Measurements from ENCODE around the gene TRPC4AP.
A peak's percentile ranks its signal among the peaks of the same experiment; 100 is the strongest.

The TRPC4AP gene

DNA sequence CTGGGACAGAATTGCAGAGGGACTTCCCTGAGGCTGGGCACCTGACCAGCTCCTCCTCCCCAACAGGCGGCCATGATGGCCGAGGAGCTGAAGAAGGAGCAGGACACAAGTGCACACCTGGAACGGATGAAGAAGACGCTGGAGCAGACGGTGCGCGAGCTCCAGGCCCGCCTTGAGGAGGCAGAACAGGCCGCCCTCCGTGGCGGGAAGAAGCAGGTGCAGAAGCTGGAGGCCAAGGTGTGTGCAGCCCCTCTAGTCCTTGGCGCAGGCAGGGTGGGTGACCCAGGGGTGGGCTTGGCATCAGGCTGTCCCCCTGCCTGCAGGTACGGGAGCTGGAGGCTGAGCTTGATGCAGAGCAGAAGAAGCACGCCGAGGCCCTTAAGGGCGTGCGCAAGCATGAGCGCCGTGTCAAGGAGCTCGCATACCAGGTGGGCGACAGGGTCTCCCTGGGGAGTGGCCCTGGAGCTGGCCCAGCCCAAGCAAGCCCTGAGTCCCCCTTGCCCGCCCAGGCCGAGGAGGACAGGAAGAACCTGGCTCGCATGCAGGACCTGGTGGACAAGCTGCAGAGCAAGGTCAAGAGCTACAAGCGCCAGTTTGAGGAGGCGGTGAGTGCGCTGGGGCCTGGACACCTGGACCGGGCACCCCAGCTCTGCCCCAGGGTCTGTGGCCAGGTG is 91.5 kb downstream of the TRPC4AP start:
- no peak for DNase-seq

DNA sequence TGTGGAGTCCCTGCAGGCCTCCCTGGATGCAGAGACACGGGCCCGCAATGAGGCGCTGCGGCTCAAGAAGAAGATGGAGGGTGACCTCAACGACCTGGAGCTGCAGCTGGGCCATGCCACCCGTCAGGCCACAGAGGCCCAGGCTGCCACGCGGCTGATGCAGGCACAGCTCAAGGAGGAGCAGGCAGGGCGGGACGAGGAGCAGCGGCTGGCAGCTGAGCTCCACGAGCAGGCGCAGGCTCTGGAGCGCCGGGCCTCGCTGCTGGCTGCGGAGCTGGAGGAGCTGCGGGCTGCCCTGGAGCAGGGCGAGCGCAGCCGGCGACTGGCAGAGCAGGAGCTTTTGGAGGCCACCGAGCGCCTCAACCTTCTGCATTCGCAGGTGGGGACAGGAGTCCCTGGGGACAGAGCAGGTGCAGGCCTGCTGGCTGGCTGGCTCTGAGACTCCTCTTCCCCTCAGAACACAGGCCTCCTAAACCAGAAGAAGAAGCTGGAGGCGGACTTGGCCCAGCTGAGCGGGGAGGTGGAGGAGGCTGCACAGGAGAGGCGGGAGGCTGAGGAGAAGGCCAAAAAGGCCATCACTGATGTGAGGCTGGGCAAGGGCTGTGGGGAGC is 92.2 kb downstream of the TRPC4AP start:
- DNase-seq, result no peak

DNA sequence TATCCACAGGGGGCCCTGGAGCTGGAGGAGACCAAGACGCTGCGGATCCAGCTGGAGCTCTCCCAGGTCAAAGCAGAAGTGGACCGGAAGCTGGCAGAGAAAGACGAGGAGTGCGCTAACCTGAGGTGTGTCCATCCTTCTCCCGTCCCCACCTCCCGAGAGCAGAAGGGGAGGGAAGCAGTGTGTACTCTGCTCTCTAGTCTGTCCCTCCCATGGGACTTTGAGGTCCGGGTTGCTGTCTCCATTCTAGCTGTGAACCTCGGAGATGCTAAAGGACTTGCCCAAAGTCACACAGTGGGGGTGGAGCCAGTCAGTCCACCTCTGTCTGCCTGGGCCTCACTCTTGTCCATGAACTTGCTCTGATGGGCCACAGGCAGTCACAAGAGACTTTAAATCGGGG is 92.8 kb downstream of the TRPC4AP start:
- no peak for DNase-seq

DNA sequence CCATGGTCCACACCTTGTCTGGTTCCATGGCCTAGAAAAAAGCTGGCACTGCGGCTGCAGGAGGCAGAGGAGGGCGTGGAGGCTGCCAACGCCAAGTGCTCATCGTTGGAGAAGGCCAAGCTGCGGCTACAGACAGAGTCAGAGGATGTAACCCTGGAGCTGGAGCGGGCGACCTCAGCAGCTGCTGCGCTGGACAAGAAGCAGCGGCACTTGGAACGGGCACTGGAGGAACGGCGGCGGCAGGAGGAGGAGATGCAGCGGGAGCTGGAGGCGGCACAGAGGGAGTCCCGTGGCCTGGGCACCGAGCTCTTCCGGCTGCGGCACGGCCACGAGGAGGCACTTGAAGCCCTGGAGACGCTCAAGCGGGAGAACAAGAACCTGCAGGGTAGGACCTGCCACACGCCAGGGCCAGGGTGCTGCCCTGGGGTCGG is 93.6 kb downstream of the TRPC4AP start:
- DNase-seq, result no peak

DNA sequence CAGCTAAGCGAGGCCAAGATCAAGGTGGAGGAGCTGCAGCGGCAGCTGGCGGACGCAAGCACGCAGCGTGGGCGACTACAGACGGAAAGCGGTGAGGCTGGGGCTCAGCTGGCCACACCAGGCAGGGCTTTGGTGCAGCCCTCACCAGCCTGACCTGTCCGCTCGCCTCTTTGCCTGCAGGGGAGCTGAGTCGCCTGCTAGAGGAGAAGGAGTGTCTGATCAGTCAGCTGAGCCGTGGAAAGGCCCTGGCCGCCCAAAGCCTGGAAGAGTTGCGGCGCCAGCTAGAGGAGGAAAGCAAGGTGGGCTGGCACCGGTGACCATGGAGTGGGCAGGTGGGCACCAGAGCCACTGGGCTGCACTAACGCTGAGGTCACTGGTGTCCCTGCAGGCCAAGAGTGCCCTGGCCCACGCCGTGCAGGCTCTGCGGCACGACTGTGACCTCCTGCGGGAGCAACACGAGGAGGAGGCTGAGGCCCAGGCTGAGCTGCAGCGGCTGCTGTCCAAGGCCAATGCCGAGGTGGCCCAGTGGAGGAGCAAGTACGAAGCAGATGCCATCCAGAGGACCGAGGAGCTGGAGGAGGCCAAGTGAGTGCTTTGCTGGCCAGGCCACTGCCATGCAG is 94.2 kb downstream of the TRPC4AP start:
- no peak for DNase-seq

DNA sequence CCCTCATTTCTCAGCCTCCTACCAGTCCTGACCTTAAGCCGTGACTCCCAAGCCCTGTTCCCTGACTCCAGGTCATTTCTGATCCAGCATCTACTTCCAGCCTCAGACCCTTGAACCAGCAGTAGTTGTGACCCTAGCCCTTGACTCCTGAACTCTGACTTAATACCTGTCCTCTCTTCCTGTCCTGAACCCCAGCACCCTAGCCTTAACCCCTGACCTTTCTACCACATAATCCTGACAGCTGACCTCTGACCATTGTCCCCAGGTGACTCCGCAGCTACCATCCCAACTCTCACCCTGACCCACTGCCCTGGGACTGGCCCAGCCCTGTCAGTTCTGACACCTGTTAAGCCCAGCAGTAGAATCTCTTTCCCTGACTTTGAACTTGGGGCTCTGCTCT is 94.8 kb downstream of the TRPC4AP start:
- DNase-seq, result no peak

DNA sequence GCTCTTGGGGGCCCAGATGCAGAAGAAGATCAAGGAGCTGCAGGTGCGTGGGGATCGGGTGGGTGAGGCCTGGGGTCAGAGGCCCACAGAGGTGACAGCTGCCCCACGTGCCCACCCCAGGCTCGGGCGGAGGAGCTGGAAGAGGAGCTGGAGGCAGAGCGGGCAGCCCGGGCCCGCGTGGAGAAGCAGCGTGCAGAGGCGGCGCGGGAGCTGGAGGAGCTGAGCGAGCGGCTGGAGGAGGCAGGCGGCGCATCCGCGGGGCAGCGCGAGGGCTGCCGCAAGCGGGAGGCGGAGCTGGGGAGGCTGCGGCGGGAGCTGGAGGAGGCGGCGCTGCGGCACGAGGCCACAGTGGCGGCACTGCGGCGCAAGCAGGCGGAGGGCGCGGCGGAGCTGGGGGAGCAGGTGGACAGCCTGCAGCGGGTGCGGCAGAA is 95.5 kb downstream of the TRPC4AP start:
- DNase-seq, result peak; percentile 19

DNA sequence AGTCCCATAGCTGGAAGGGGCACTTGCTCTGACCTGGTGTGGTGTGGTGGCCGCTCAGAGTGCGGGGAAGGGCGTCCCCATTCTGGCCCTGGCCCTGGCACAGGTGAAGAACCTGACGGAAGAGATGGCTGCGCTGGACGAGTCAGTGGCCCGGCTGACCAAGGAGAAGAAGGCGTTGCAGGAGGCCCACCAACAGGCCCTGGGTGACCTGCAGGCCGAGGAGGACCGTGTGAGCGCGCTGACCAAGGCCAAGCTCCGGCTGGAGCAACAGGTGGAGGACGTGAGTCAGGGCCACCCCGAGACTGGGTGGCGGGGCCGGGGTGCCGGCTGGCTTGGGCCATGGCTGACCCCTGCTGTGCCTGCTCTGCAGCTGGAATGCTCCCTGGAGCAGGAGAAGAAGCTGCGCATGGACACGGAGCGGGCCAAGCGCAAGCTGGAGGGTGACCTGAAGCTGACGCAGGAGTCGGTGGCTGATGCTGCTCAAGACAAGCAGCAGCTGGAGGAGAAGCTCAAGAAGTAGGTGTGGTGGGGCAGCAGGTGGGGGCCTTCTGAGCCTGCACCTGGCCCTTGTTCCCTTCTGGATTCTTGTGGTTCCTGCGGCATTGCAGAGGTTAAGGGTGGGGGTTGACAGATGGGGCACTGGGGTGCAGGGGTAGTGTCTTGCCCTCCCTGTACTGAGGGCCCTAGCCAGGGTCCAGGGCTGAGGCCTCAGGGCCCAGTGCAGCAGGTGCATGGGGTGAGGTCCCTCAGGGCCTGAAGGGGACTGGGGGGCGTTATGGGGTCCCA is 96.2 kb downstream of the TRPC4AP start:
- no peak for DNase-seq

DNA sequence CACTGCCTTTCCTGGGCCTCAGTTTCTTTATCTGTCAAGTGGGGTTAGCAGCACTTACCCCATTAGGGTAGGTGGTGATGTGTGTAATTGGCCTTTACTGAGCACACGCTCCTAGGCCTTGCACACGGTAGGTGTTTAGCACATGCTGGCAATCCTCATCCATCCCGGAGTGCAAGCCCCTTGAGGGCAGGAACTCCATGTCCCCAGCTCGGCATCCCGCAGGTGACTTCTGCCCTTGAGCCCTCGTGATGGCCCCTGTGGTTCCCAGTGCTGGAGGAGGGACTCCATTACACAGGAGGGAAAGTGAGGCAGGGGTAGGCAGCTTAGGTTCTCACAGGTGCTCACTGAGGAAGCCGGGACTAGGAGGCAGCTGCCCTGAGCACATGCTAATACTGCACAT is 96.9 kb downstream of the TRPC4AP start:
- no peak for DNase-seq

DNA sequence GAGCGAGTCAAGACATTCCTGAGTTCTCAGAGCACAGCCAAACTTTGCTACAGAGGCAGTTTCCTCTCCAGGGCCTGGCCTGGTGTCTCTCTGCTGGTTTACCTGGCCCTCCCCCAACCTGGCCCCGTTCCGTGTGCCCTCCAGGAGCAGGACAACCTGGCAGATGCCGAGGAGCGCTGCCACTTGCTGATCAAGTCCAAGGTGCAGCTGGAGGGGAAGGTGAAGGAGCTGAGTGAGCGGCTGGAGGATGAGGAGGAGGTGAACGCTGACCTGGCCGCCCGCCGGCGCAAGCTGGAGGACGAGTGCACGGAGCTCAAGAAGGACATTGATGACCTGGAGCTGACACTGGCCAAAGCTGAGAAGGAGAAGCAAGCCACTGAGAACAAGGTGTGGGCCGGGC is 97.4 kb downstream of the TRPC4AP start:
- DNase-seq, result no peak

DNA sequence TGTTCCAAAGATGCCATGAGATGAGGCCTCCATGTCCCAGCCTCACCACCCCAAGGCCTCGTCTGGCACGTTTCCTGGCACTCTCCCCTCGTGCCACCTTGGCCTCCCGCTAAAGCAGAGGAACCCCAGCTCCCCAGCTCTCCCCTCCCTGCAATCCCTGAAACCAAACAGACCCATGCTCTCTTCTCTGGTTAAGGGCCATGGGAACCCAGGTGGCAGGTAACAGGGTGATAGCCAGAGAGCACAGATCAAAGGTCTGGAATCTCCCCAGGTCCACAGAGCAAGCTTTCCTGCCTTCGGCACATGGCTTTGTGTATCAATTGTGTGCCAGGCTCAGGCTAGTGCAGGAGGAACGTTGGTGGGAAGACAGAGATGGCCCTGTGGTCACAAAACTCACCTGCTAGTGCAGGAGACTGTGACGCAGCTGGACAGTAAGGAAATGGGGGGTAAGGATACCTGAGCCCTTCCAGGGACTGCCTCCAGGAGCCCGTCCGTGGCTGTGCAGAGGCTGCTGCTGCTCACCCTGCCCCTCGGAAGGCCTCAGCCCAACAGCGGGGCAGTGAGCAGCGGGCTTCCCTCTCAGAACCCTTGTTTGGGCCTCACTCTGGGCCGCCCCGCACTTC is 98.0 kb downstream of the TRPC4AP start:
- DNase-seq, result no peak

DNA sequence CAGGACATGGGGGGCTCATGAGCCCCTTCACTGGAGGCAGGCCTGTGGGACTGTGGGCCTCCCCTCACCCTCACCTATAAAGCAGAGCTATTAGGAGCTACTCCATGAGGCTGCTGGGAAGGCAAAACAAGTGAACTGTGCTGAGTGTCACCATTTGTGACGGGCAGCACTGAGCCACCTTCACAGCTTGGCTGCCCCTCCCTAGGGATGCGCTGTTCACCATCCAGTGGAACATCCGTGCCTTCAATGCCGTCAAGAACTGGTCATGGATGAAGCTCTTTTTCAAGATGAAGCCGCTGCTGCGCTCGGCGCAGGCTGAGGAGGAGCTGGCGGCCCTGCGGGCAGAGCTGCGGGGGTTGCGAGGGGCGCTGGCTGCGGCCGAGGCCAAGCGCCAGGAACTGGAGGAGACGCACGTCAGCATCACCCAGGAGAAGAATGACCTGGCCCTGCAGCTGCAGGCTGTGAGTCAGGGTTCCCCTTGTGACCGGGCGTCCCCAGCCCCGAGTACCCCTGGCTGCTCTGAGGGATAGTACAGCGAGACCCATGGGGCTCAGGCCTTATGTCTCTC is 98.6 kb downstream of the TRPC4AP start:
- no peak for DNase-seq

DNA sequence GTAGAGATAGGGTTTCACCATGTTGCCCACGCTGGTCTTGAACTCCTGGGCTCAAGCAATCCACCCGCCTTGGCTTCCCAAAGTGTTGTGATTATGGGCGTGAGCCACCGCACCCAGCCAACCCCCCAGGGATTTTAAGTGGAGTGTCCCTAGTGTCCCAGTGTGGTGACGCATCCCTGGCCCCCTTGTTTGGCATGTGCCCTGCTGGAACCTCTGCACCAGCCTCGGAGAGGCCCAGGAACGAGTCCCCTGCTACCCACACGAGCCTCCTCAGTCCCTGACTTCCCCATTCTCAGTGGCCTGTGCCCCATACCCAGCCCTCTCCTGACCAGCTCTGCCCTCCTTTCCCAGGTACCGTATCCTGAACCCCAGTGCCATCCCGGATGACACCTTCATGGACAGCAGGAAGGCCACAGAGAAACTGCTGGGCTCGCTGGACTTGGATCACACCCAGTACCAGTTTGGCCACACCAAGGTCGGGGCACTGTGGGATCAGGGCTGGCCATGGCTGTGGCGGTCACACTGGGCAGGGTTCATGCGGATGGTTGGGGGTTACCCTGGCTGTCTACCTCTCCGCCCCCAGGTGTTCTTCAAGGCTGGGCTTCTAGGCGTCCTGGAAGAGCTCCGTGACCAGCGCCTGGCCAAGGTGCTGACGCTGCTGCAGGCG is 99.7 kb downstream of the TRPC4AP start:
- DNase-seq, result no peak

DNA sequence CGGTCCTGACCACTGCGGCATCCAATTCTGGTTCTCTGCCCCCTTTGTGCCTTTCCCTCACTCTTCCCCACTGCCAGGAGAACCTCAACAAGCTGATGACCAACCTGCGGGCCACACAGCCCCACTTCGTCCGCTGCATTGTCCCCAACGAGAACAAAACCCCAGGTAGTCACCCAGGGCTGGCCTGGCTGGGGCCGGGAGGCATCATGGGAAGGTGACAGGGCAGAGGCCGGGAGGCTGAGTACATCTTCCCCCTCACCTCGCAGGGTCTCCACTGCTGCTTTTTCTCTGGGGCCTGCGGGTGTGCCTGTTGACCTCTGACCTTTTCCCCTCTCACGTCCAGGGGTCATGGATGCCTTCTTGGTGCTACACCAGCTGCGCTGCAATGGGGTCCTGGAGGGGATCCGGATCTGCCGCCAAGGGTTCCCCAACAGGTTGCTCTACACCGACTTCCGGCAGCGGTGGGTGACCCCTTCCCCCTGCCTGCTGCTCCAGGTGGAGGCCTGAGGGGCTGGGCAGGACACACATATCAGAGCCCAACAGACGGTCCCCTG is 101.9 kb downstream of the TRPC4AP start:
- DNase-seq, result no peak

DNA sequence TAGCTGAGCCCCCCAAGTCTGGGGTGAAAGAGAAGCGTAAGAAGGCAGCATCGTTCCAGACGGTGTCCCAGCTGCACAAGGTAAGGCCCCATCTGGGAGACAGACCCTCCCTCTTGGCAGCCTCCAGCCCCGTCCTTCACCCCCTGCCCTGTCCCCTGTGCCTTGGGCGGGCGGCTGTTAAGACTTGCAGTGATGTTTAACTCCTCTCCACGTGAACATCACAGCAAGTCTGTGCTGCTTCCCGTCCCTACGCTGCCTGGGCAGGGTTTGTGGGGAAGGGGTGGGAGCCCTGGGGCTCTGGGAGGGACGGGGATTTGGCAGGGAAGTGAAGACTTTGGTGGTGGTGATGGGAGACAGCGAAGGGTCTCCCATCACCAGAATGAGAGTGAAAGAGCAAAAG is 102.4 kb downstream of the TRPC4AP start:
- DNase-seq, result no peak

DNA sequence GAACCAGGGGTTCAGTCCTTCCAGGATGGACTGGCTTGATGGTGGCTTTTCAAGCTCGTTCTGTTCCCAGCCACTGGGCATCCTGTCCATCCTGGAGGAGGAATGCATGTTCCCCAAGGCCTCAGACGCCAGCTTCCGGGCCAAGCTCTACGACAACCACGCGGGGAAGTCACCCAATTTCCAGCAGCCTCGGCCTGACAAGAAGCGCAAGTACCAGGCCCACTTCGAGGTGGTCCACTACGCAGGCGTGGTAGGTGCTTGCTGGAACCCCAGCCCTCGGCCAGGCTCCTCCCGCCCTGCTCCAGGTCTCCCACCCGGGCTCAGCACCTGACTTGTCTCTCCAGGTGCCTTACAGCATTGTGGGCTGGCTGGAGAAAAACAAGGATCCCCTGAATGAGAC is 102.9 kb downstream of the TRPC4AP start:
- DNase-seq, result no peak

DNA sequence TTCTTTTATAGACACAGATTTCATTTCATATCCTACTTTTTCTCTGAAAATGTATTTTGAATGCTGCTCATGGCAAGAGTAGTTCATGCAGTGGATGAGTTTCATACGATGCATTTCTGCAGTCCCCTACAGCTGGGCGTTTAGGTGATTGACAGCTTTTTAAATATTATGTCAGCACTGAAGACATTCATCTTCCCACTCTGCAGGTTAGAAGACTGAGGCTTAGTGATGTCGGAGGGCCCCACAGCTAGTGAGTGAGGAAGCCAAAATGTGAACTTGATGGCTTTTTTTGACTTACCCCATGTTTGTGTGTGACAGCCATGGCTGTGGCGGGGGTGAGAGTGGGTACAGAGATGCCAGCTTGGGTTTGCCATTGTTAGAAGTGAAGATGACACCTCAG is 103.5 kb downstream of the TRPC4AP start:
- no peak for DNase-seq

DNA sequence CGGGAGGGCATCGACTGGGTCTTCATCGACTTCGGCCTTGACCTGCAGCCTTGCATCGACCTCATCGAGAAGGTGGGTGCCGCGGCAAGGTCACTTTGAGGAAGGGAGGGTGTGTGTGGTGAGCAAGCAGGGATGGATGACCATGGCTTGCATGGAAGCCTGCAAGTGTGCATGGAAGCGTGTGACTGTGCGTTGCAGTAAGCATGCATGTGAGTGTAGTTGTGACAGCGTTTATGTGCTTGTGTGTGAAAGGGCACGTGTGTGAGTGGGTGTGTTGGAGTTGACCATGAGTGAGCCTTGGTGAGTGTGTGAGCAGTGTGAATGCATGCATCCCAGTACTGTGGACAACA is 104.4 kb downstream of the TRPC4AP start:
- peak; percentile 3 for DNase-seq

DNA sequence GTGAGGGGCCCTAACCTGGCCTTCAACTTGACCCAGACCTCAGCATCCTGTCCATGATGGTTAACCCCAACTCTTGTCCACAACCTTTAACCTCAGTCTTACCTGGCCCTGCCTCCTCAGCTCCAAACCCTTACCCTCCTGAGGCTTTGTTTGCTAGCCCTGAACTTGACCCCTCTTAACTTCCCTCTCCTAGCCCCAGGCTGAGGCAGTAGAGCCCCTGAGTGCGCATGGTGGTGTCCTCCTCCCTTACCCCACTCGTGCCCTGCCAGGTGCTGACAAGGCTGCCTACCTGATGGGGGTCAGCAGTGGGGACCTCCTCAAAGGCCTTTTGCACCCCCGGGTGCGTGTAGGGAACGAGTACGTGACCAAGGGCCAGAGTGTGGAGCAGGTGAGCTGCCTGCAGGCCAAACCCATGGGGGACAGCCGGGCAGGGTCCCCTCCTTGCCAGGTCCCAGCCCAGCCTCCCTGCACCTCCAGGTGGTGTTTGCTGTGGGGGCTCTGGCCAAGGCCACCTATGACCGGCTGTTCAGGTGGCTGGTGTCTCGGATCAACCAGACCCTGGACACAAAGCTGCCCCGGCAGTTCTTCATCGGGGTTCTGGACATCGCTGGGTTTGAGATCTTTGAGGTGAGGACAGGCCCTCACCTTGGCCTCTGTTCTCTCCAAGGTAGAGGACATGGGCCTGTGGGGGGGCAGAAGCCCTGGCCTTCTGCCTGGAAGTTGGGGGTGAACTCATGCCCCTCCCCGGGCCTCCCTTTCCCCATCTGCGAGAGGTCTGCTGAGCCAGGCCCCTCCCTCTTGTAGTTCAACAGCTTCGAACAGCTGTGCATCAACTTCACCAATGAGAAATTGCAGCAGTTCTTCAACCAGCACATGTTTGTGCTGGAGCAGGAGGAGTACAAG is 105.1 kb downstream of the TRPC4AP start:
- DNase-seq, result no peak

Measured in fibroblast of skin of abdomen (primary cell).